IPS-18a (cell line): ENCODE data around the gene BAZ2B.
"Not testable (repeated sequence)": the region's sequence is repeated elsewhere in the genome, so short reads cannot be mapped to it uniquely, and the experiment has no call there.

Source experiments
- H3K27ac ChIP-seq: one replicate; pipeline ENCODE4 v1.5.1; 2013; ENCODE audit warnings: low read length
- H3K27me3 ChIP-seq: one replicate; pipeline ENCODE4 v1.6.1; 2013; ENCODE audit warnings: mild to moderate bottlenecking, low read length; ENCODE audit not compliant: control insufficient read depth, insufficient read depth
- H3K36me3 ChIP-seq: one replicate; pipeline ENCODE4 v1.6.1; 2013; ENCODE audit warnings: low read depth, low read length; ENCODE audit not compliant: control insufficient read depth
- H3K4me1 ChIP-seq: one replicate; pipeline ENCODE4 v1.6.1; 2013; ENCODE audit warnings: low read depth, low read length; ENCODE audit not compliant: control insufficient read depth
- H3K4me3 ChIP-seq: one replicate; pipeline ENCODE4 v1.5.1; 2013; ENCODE audit warnings: low read length
- H3K9ac ChIP-seq: one replicate; pipeline ENCODE4 v1.6.1; 2013; ENCODE audit warnings: mild to moderate bottlenecking, low read length, moderate library complexity
- H3K9me3 ChIP-seq: one replicate; pipeline ENCODE4 v1.6.1; 2013; ENCODE audit warnings: low read depth, low read length; ENCODE audit not compliant: control insufficient read depth

Gene BAZ2B

GRCh38 chr2:159550231-159550630 lies 66.1 kb downstream of the BAZ2B start:
- Histone ChIP-seq H3K4me3 (no peak overlapping the region), H3K9ac (no peak overlapping the region), H3K4me1 (peaks cover 10% of the 10 kb centered on the region), H3K9me3 (no peaks in the 10 kb centered on the region), H3K27ac (no peak overlapping the region), H3K27me3 (no peaks in the 10 kb centered on the region), H3K36me3 (no peaks in the 10 kb centered on the region)

GRCh38 chr2:159549234-159549633 lies 67.1 kb downstream of the BAZ2B start:
- H3K9me3 ChIP-seq, result no peaks in the 10 kb centered on the region
- H3K27ac ChIP-seq, result no peak overlapping the region
- H3K4me3 ChIP-seq, result no peak overlapping the region
- no peak overlapping the region for H3K9ac ChIP-seq
- H3K27me3 ChIP-seq, result no peaks in the 10 kb centered on the region
- H3K36me3 ChIP-seq, result no peaks in the 10 kb centered on the region
- peaks cover 10% of the 10 kb centered on the region for H3K4me1 ChIP-seq

DNA sequence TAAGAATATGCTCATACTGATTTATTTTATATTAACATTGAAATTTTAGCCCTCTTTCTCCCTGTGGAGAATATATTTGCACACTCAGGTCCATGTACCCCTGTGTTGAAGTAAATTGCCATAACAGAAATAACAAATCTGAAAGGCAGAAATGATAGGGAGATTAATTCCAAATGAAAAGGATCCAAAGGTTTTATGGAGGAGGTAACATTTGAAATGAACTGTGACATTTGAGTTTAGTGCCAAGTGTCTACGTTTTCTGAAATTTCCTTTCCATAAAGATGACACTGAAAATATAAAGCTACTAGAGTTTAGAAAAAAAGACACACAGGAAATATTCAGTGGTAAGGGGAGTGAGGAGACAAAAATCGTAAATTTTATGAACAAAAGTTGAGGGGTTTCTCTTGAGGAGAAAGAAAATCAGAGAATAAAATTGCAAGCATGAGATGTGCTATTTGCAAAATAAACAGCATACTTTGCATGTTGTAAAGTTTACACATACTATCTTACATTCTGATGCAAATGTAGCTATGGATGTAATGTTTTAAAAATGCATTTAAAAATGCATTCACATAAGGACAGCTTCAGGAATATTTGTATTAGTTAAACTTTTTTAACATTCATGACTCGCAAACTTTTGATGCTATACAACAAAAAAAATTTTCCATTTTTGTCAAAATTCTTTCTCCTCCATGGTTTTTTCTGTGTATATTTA lies 69.5 kb downstream of the BAZ2B start:
- Histone ChIP-seq H3K27ac (no peak overlapping the region), H3K4me3 (no peak overlapping the region), H3K9me3 (no peaks in the 10 kb centered on the region), H3K4me1 (peaks cover 10% of the 10 kb centered on the region), H3K9ac (no peak overlapping the region), H3K36me3 (peaks cover 6% of the 10 kb centered on the region), H3K27me3 (no peaks in the 10 kb centered on the region)

DNA sequence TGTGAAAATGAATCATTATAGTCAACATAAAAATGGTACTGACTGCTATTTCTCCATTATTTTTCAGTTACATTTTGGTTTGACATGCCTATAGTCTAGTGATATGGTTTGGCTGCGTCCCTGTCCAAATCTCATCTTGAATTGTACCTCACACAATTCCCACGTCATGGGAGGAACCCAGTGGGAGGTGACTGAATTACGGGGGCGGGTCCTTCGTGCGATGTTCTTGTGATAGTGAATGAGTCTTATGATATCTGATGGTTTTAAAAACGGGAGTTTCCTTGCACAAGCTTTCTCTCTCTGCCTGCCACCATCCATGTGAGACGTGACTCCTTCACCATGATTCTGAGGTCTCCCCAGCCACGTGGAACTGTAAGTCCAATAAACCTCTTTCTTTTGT lies 70.3 kb downstream of the BAZ2B start:
- H3K4me3 ChIP-seq, result no peak overlapping the region
- H3K9me3 ChIP-seq, result no peaks in the 10 kb centered on the region
- H3K4me1 ChIP-seq, result peaks cover 10% of the 10 kb centered on the region
- H3K36me3 ChIP-seq, result peaks cover 6% of the 10 kb centered on the region
- no peaks in the 10 kb centered on the region for H3K27me3 ChIP-seq
- H3K9ac ChIP-seq, result no peak overlapping the region
- H3K27ac ChIP-seq, result no peak overlapping the region

DNA sequence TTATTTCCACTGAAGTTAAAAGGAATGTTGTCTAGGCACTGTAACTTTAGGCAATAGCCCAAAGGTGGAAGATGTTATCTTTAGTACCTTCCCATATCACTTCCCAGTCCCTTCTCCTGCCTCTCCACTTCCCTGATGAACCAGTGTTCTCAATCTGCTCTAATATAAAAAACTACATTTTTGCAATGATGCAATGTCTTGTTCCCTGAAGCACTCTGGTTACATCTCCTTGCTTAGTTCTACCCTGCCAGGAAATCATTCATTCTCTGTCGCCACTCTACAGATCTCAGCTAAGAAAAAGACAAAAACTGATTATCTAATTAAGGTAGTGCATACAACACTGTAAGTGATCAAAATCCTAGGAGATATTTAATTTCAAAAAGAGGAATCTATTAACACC lies 71.3 kb downstream of the BAZ2B start:
- Histone ChIP-seq H3K27me3 (no peaks in the 10 kb centered on the region), H3K27ac (no peak overlapping the region), H3K4me3 (no peak overlapping the region), H3K36me3 (peaks cover 13% of the 10 kb centered on the region), H3K9me3 (no peaks in the 10 kb centered on the region), H3K9ac (no peak overlapping the region), H3K4me1 (peaks cover 10% of the 10 kb centered on the region)

GRCh38 chr2:159542101-159542500 lies 74.2 kb downstream of the BAZ2B start:
- Histone ChIP-seq H3K27ac (no peak overlapping the region), H3K27me3 (no peaks in the 10 kb centered on the region), H3K4me1 (peaks cover 8% of the 10 kb centered on the region), H3K36me3 (peaks cover 18% of the 10 kb centered on the region), H3K4me3 (no peak overlapping the region), H3K9ac (no peak overlapping the region), H3K9me3 (no peaks in the 10 kb centered on the region)

DNA sequence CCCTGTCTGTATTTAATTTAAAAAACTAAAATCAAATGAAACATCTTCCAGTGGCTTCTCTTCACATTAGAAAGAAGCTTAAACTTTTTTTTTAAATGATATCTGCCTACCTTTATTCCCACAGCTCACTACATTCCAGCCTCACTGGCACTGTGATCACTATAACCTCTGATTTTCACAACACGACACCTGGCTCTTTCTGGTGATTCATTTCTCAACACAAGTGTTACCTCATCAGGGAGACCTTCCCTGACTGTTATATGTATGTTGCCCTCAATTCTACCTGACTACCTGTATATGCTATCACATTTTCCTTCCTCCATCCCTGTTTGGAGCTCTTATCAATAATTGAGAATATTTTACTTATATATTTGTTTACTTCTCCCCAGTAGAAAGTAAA lies 76.6 kb downstream of the BAZ2B start:
- Histone ChIP-seq H3K36me3 (peaks cover 18% of the 10 kb centered on the region), H3K27me3 (no peaks in the 10 kb centered on the region), H3K9me3 (no peaks in the 10 kb centered on the region), H3K9ac (no peak overlapping the region), H3K27ac (no peak overlapping the region), H3K4me1 (no peaks in the 10 kb centered on the region), H3K4me3 (no peak overlapping the region)

DNA sequence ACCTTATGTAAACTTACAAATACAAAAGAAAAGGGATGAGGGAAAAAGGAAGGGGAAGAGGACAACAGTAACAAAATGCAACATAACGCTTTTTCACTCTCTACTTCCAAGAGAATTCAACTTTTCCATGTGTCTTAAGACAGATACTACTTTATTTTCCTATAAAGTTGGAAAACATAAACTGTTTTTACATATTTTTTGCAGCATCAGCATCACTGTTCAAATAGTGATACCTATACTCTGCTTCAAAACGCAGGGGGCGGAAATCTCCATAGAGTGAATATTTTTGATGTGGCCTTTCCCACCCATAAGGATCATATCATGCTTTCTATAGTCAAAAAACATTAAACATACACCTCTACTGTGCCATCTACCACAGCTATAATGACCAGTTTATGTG lies 77.5 kb downstream of the BAZ2B start:
- Histone ChIP-seq H3K27ac (no peak overlapping the region), H3K4me3 (no peak overlapping the region), H3K4me1 (no peaks in the 10 kb centered on the region), H3K9me3 (no peaks in the 10 kb centered on the region), H3K36me3 (peaks cover 18% of the 10 kb centered on the region), H3K9ac (no peak overlapping the region), H3K27me3 (no peaks in the 10 kb centered on the region)

DNA sequence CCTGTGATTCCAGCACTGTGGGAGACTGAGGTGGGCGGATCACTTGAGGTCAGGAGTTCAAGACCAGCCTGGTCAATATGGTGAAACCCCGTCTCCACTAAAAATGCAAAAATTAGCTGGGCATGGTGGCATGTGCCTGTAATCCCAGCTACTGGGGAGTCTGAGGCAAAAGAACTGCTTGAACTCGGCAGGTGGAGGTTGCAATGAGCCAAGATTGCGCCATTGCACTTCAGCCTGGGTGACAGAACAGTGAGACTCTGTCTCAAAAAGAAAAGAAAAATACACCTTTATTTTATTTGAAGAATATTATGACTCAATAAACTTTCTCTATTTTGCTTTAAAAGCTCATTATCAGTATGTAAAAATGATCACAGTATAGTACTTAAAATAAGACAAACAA lies 81.1 kb downstream of the BAZ2B start:
- not testable (repeated sequence) for H3K4me1 ChIP-seq, H3K27ac ChIP-seq, H3K9me3 ChIP-seq, H3K27me3 ChIP-seq, H3K36me3 ChIP-seq, H3K4me3 ChIP-seq, H3K9ac ChIP-seq

- Histone ChIP-seq H3K4me3 (no peak overlapping the region), H3K4me1 (no peaks in the 10 kb centered on the region), H3K9me3 (no peaks in the 10 kb centered on the region), H3K27me3 (no peaks in the 10 kb centered on the region), H3K27ac (no peak overlapping the region), H3K36me3 (no peaks in the 10 kb centered on the region), H3K9ac (no peak overlapping the region)
Observed at GRCh38 chr2:159531475-159531874, 84.9 kb downstream of the BAZ2B start.

GRCh38 chr2:159526433-159526832 lies 89.9 kb downstream of the BAZ2B start:
- Histone ChIP-seq H3K4me3 (no peak overlapping the region), H3K36me3 (no peaks in the 10 kb centered on the region), H3K9me3 (no peaks in the 10 kb centered on the region)

GRCh38 chr2:159525012-159525411 lies 91.3 kb downstream of the BAZ2B start:
- H3K27me3 ChIP-seq, result no peaks in the 10 kb centered on the region
- H3K4me1 ChIP-seq, result peaks cover 10% of the 10 kb centered on the region
- H3K9ac ChIP-seq, result no peak overlapping the region
- no peaks in the 10 kb centered on the region for H3K9me3 ChIP-seq
- H3K4me3 ChIP-seq, result no peak overlapping the region
- no peak overlapping the region for H3K27ac ChIP-seq
- H3K36me3 ChIP-seq, result no peaks in the 10 kb centered on the region

More at GRCh38 chr2:159526433-159526832, 89.9 kb downstream of the BAZ2B start:
- Histone ChIP-seq H3K27ac (no peak overlapping the region), H3K9ac (no peak overlapping the region), H3K27me3 (no peaks in the 10 kb centered on the region), H3K4me1 (peaks cover 10% of the 10 kb centered on the region)
